HG03039 (cell line): ENCODE results near the gene RUFY1.
A peak's percentile ranks its signal among the peaks of the same experiment; 100 is the strongest.
"Not testable (repeated sequence)": the region's sequence is repeated elsewhere in the genome, so short reads cannot be mapped to it uniquely, and the experiment has no call there.

Source experiments
- ATAC-seq: cut with Tn5 transposase; IDR thresholded peaks from one replicate; pipeline ENCODE4 v1.9.1; 2021; ENCODE audit warnings: mild to moderate bottlenecking, moderate library complexity; ENCODE audit not compliant: unreplicated experiment

Gene RUFY1

DNA sequence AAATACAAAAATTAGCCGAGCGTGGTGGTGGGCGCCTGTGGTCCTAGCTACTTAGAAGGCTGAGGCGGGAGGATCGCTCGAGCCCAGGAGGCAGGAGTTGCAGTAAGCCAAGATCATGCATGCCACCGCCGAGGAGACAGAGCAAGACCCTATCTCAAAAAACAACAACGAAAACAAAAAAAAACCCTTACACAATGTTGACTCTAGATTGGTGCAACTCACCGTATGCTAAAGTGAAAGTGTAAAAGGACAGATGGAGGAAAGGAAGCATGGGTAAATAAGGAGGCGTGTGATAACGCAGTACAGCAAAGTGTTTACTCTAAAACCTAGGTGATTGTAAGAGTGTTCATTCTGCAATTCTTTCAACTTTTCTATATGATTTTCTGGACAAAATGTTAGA lies 15.9 kb upstream of the RUFY1 start:
- no peak for ATAC-seq

GRCh38 chr5:179536676-179537075 lies 13.7 kb upstream of the RUFY1 start:
- no peak for ATAC-seq

- ATAC-seq: no peak
Observed at GRCh38 chr5:179542170-179542569, 8.2 kb upstream of the RUFY1 start.

DNA sequence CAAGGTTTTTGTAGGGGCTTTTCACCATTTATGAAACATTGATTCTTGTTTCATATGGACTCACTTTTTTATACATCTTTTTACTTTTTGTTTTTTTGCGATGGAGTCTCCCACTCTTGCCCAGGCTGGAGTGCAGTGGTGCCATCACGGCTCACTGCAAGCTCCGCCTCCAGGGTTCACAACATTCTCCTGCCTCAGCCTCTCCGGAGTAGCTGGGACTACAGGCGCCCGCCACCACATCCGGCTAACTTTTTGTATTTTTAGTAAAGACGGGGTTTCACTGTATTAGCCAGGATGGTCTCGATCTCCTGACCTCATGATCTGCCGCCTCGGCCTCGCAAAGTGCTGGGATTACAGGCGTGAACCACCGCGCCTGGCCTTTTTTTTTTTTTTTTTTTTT lies 7.1 kb upstream of the RUFY1 start:
- ATAC-seq: not testable (repeated sequence)

DNA sequence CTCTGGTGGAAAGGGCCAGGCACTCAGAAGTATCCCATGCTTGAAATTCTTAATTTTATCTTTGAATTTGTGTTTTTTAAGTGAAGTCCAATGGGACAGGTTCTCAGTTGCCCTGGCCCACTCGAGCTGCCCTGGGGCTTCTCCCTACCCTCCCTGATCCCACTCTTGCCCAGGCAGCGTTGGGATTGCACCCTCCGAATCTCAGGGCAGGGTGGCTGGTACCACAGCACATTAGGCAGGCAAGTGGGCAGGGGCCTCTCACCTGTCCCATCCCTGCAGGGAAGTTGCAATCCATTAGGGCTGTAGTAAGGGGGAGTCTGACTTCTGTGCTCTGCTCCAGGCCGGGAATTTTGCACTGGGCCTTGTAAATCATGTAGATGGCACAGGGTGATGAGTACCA lies 2.7 kb downstream of the RUFY1 start:
- ATAC-seq: no peak

- ATAC-seq: no peak
Observed at GRCh38 chr5:179553875-179554274, 3.5 kb downstream of the RUFY1 start.

- no peak for ATAC-seq
Observed at GRCh38 chr5:179554981-179555380, 4.6 kb downstream of the RUFY1 start.

GRCh38 chr5:179558261-179558799 lies 8.0 kb downstream of the RUFY1 start:
- ATAC-seq: not testable (repeated sequence)

DNA sequence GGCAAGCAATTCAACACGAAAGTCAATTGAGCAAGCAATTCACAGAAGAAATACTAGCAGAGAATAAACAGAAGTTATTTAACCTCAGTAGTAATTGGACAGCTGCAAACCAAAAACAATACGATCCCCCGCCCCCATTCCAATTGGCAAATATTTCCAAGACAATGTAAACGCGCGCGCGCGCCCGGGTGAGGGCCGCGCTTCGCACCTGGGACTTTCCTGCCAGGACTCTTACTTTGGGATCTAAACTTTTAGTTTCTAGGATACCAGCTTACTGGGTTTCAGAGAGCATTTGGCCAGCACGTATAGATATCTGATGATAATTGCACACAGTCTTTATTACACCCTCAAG lies 8.6 kb downstream of the RUFY1 start:
- peak; percentile 13 for ATAC-seq

DNA sequence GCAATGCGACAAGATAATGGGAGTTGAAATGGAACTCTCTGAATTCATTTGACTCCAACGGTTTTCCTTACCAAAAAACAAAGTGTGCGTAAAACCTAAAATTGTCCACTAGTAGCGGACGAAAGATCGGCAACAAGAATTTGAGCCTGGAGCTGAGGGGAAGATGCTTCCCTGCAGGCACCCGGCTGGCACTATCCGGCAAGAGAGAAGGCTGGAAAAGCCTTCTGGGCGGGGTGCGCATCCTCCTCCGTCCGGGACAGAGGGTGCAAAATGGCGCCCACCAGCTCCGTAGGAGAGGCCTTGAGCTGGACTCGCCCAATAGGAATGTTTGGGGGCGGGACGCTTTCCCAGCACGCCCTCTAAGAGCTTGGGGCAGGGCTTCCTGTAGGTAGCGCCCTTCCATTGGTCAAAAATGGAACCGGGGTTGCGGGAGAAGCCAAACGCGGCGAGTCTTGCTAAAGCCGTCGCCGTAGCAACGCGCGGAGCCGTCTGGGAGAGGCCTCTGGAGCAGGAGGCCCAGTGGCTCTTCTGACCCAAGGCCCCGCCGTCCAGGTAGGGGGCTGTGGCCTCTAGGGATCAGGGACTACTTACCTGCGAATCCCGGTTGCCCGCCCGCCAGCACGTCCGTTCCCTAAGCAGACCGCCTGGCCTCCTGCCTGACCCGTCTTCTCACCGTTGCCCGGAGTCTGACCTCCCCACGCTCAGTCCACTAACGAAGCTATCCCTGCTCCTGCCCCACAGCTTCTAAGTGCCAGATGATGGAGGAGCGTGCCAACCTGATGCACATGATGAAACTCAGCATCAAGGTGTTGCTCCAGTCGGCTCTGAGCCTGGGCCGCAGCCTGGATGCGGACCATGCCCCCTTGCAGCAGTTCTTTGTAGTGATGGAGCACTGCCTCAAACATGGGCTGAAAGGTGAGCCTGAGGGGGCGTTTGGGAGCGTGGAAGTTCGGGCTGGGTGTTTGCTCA lies 9.2 kb downstream of the RUFY1 start:
- peak; percentile 97 for ATAC-seq

DNA sequence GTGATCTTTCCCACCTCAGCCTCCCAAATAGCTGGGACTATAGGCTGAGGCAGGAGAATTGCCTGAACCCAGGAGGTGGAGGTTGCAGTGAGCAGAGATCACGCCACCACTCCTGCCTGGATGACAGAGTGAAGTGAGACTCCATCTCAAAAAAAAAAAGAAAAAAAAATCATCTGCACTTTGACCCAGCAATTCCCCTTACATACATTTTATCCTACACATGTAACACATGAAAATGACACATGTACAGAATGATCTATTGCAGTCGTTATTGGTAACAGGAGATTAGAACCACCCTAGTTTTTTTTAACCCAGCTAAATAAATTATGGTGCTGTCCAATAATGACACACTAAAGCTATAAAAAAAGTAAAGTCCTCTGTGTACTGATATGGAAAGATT lies 14.2 kb downstream of the RUFY1 start:
- ATAC-seq: no peak

GRCh38 chr5:179568721-179569120 lies 18.4 kb downstream of the RUFY1 start:
- ATAC-seq: no peak

GRCh38 chr5:179572386-179572785 lies 22.0 kb downstream of the RUFY1 start:
- ATAC-seq: no peak

GRCh38 chr5:179577286-179577960 lies 27.1 kb downstream of the RUFY1 start:
- ATAC-seq: no peak

DNA sequence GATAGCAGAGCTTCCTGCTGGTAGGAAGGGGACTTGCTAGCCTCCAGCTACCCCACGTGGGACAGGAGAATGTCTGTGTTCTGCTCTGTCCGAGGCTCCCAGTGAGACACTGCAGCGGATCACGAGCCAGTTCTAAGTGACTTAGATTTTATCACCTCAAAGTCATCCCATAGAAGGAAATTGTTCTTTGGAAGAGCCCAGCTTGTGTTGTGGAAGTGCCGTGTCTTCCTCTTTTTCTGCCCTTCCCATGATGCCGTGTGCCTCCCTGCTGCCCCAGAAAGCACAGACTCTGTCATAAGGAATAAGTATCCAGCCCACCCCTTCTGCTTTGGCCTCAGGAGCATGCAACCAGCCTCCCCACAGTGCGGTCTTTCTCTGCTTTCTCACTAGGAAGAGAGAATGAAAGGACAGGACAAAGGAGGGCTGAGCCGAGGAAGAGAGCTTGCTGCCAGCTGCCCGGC lies 35.6 kb downstream of the RUFY1 start:
- no peak for ATAC-seq

GRCh38 chr5:179588166-179588565 lies 37.8 kb downstream of the RUFY1 start:
- no peak for ATAC-seq

- no peak for ATAC-seq
Observed at GRCh38 chr5:179595916-179596315, 45.6 kb downstream of the RUFY1 start.

DNA sequence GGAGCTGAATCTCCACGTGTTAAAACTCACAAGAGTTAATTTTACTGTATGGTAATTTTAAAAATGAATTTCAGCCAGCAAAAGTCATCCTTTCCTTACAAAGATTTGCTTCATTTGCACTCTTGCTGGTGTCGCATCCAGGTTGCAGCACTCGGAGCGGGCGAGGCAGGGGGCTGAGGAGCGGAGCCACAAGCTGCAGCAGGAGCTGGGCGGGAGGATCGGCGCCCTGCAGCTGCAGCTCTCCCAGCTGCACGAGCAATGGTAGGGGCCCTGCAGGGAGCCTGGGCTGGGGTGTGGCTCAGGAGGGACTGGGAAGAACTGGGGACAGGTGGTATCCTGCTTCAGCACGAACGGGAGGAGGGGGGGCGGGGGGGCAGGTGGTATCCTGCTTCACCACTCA lies 46.1 kb downstream of the RUFY1 start:
- no peak for ATAC-seq

GRCh38 chr5:179599100-179599499 lies 48.7 kb downstream of the RUFY1 start:
- no peak for ATAC-seq

- ATAC-seq: no peak
Observed at GRCh38 chr5:179599566-179599965, 49.2 kb downstream of the RUFY1 start.

- no peak for ATAC-seq
Observed at GRCh38 chr5:179599973-179600372, 49.6 kb downstream of the RUFY1 start.
